Measurements from ENCODE around the gene CDT1. TPM values are rescaled to one million over a fixed set of nuclear protein-coding genes. Genes with fewer than 3 reads are reported as not detected.

CDT1 gene
- total RNA-seq, 1 experiment from 2014 or later: 160 TPM

GRCh38 chr16:88770461-88771293 is 32.9 kb upstream of the CDT1 start:
- DNase-seq (ENCODE audit: low read depth, low spot score) (peak; percentile 78), ATAC-seq (peak; percentile 82)
- CTCF ChIA-PET: interaction anchor here (1.3 to 1.4 kb wide), 3 partner anchors 14 to 33 kb away, joined by 4 to 11 read pairs (median 6); partner anchors contain the start of gene PIEZO1
- peaks cover 24% of the 10 kb centered on the region; the same call in 1 of the 2 replicates for H4K20me1 ChIP-seq (ENCODE audit: insufficient read depth)
- H3K9me2 ChIP-seq (ENCODE audit: insufficient read depth): no peaks in the 10 kb centered on the region
- TF ChIP-seq POLR2AphosphoS5 (IDR thresholded peaks at IDR 0.05; ENCODE audit: low read depth, low read length) (peak; percentile 62; the same call in 1 of the 2 replicates), SIN3A (IDR thresholded peaks at IDR 0.05; ENCODE audit: low read depth) (no peak), ZNF274 (IDR thresholded peaks at IDR 0.05; ENCODE audit: low read depth, low read length) (no peak), CEBPB (IDR thresholded peaks at IDR 0.05; ENCODE audit: low read depth) (no peak), FOSL1 (IDR thresholded peaks at IDR 0.05; ENCODE audit: low read depth) (no peak), POLR2A (IDR thresholded peaks at IDR 0.05; ENCODE audit: borderline replicate concordance, extremely low read depth, insufficient read depth, insufficient read length) (no peak)
- TF ChIP-seq, protein P1, sequence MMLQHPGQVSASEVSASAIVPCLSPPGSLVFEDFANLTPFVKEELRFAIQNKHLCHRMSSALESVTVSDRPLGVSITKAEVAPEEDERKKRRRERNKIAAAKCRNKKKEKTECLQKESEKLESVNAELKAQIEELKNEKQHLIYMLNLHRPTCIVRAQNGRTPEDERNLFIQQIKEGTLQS (IDR thresholded peaks at IDR 0.05): no peak
- peak overlapping the region; percentile 34 to 37 for H3K4me3 ChIP-seq (replicated peaks in 1 of 2; ENCODE audit: low read depth in 1 of 2, low read length in 2 of 2)
- no peaks in the 10 kb centered on the region for H3K9me3 ChIP-seq (ENCODE audit: control insufficient read depth in 1 of 2, insufficient read depth in 1 of 2, low read depth in 1 of 2, low read length in 2 of 2)
- no peaks in the 10 kb centered on the region for H3K27me3 ChIP-seq (ENCODE audit: insufficient read depth, low read length)
- BruUV-seq (replicated peaks): no TSS peak
- intact Hi-C loops (cut with micrococcal nuclease): no loop called here
- peaks cover 99% of the 10 kb centered on the region for H3K79me2 ChIP-seq (ENCODE audit: insufficient read depth, low read length)
- H3K9ac ChIP-seq (ENCODE audit: low read length): peak overlapping the region; percentile 50
- H3K4me1 ChIP-seq (ENCODE audit: control insufficient read depth in 1 of 2, insufficient read depth in 2 of 2, low read length in 2 of 2): peaks cover 63 to 99% of the 10 kb centered on the region in 2 experiments
- no peak overlapping the region for H2AFZ ChIP-seq (ENCODE audit: low read depth, low read length, poor library complexity, severe bottlenecking)
- POLR2A ChIA-PET: interaction anchor here (1.0 to 2.6 kb wide), 4 partner anchors 11 to 41 kb away, joined by 4 to 22 read pairs (median 7); partner anchors contain the start of genes APRT and PIEZO1
- peak overlapping the region; percentile 72 for H3K4me2 ChIP-seq (ENCODE audit: low read length)
- RAD21 ChIA-PET (ENCODE audit: low non-redundant PET in 1 of 2, low total read pairs in 2 of 2, uncharacterized antibody in 2 of 2, unreplicated experiment in 2 of 2): interaction anchor here (0.9 to 1.0 kb wide), 2 partner anchors 15 to 33 kb away, joined by 3 read pairs; partner anchors contain the start of gene PIEZO1 (in 1 of the 2)
- peak overlapping the region; percentile 92 for H3K27ac ChIP-seq (ENCODE audit: low read depth, low read length)
- peaks cover 0 to 6% of the 10 kb centered on the region in 2 experiments; a peak in 1 of 4 replicates for H3K36me3 ChIP-seq (ENCODE audit: control insufficient read depth in 1 of 2, insufficient read depth in 2 of 2, low read length in 2 of 2)
